Mucosa of rectum (tissue), 2 donors: ENCODE data around the gene BLOC1S5.

Experiments used
- H3K27ac ChIP-seq, 2 donors: one replicate each; pipeline ENCODE4 v1.7.0; 2013; ENCODE audit warnings: inconsistent platforms in 2 of 2, low read depth in 2 of 2, low read length in 2 of 2
- H3K27me3 ChIP-seq, 2 donors: one replicate each; pipeline ENCODE4 v1.7.0; 2013; ENCODE audit warnings: low read length in 2 of 2; ENCODE audit not compliant: control insufficient read depth in 2 of 2, insufficient read depth in 2 of 2
- H3K36me3 ChIP-seq, 2 donors: one replicate each; pipeline ENCODE4 v1.7.0; 2013; ENCODE audit warnings: low read length in 2 of 2; ENCODE audit not compliant: control insufficient read depth in 2 of 2, insufficient read depth in 2 of 2
- H3K4me1 ChIP-seq, 2 donors: one replicate each; pipeline ENCODE4 v1.7.0; 2013; ENCODE audit warnings: low read length in 2 of 2, mild to moderate bottlenecking in 1 of 2; ENCODE audit not compliant: control insufficient read depth in 2 of 2, insufficient read depth in 2 of 2
- H3K4me3 ChIP-seq, 2 donors: one replicate each; pipeline ENCODE4 v1.7.0; 2013; ENCODE audit warnings: low read length in 2 of 2
- H3K9ac ChIP-seq, 2 donors: one replicate each; pipeline ENCODE4 v1.7.0; 2013; ENCODE audit warnings: low read length in 2 of 2, low read depth in 1 of 2, mild to moderate bottlenecking in 1 of 2
- H3K9me3 ChIP-seq, 2 donors: one replicate each; pipeline ENCODE4 v1.7.0; 2013; ENCODE audit warnings: low read length in 2 of 2; ENCODE audit not compliant: control insufficient read depth in 2 of 2
- donor health status: healthy.
- donor health status: Normal muscosa, but diverticular disease.

The BLOC1S5 gene

DNA sequence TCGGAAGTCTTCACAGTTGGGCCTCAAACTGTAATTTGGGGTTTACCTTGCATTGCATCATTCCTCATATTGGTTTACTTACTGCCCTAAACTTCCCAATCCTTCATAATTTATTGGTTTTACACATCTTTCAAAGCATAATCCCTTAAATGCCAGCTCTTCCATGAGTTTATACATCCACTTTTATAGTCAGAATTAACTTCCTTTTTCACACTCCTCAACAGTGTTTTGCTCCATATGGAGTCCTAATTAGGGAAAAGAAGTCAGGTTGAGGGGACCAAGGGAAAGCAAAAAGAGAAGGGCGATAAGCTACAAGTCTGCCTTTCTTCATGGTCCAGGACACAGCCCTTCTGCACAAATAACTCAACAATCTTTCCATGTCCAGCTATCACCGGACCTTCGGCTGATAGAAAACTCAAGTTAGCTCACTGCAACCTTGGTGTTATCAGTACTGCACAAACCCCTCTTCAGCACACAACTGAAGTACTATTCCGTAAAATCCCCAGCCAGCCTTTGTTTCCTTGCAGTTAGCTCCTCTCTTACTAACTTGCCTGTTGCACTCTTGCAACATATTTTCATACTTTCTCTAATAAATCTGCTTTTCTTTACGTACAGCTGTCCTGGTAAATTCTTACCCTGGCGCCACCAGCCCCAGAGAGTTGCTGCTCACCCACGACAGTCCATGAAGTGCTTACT lies 36.1 kb upstream of the BLOC1S5 start:
- Histone ChIP-seq H3K9ac (no peak overlapping the region), H3K27me3 (no peaks in the 10 kb centered on the region), H3K4me3 (no peak overlapping the region), H3K4me1 (peaks cover 6 to 8% of the 10 kb centered on the region in 2 donors), H3K36me3 (peaks cover 11% of the 10 kb centered on the region in 2 donors), H3K27ac (no peak overlapping the region), H3K9me3 (no peaks in the 10 kb centered on the region)

DNA sequence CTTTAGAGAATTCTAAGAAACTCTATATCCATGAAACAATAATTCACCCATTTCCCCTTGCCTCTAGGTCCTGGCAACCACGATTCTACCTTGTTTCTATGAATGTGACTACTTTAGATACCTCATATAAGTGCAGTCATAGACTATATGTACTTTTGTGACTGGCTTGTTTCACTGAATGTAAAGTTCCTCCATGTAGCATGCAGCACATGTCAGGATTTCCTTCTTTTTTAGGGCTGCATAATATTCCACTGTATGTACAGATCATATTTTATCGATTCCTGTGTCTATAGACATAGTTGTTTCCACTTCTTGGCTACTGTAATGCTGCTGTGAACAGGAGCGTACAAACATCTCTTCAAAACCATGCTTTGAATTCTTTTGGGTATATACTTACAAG lies 26.5 kb upstream of the BLOC1S5 start:
- Histone ChIP-seq H3K9me3 (peaks cover 0 to 3% of the 10 kb centered on the region in 2 donors), H3K9ac (no peak overlapping the region), H3K4me1 (no peaks in the 10 kb centered on the region), H3K27ac (no peak overlapping the region), H3K4me3 (no peak overlapping the region), H3K27me3 (no peaks in the 10 kb centered on the region), H3K36me3 (peaks cover 36 to 39% of the 10 kb centered on the region in 2 donors)

- no peak overlapping the region for H3K27ac ChIP-seq
- peaks cover 0 to 3% of the 10 kb centered on the region in 2 donors for H3K9me3 ChIP-seq
- H3K9ac ChIP-seq, result no peak overlapping the region
- no peaks in the 10 kb centered on the region for H3K27me3 ChIP-seq
- no peaks in the 10 kb centered on the region for H3K4me1 ChIP-seq
- peaks cover 30 to 31% of the 10 kb centered on the region in 2 donors for H3K36me3 ChIP-seq
- H3K4me3 ChIP-seq, result no peak overlapping the region
Measured at GRCh38 chr6:8088886-8089285, 24.7 kb upstream of the BLOC1S5 start.

DNA sequence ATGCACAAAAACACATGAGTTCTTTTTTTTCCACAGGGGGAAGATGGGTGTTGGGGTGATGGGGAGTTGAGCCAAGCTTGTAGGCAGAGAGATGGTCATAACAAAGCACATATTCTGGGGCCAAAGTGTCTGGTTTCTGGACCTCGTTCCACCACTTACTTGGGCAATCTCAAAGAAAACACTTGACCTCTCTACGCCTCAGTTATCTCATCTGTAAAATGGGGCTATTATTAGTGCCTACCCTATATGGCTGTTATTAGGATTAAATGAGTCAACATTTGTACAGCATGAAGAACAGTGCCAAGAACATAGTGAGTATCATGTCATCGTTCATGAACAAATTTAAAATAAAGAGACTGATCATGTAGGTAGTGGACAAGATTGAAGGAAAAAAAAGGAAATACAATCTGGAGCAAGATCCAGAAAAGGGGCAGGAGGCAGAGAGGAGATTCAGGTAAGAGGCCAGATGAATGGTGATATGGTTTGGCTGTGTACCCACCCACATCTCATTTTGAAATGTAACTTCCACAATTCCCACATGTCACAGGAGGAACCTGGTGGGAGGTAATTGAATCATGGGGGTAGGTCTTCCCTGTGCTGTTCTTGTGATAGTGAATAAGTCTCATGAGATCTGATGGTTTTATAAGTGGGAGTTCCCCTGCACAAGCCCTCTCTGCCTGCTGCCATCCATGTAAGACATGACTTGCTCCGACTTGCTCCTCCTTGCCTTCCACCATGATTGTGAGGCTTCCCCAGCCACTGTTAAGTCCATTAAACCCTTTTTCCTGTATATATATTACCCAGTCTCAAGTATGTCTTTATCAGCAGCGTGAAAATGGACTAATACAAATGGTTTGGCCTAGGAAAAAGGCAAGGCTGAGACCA lies 23.9 kb upstream of the BLOC1S5 start:
- Histone ChIP-seq H3K36me3 (peaks cover 31 to 32% of the 10 kb centered on the region in 2 donors), H3K4me1 (no peaks in the 10 kb centered on the region), H3K9me3 (peaks cover 0 to 3% of the 10 kb centered on the region in 2 donors), H3K9ac (no peak overlapping the region), H3K27me3 (no peaks in the 10 kb centered on the region), H3K27ac (no peak overlapping the region), H3K4me3 (no peak overlapping the region)

- H3K4me3 ChIP-seq, result no peak overlapping the region
- no peak overlapping the region for H3K27ac ChIP-seq
- peaks cover 31 to 34% of the 10 kb centered on the region in 2 donors for H3K36me3 ChIP-seq
- no peak overlapping the region for H3K9ac ChIP-seq
- H3K27me3 ChIP-seq, result no peaks in the 10 kb centered on the region
- no peaks in the 10 kb centered on the region for H3K4me1 ChIP-seq
- peaks cover 0 to 3% of the 10 kb centered on the region in 2 donors for H3K9me3 ChIP-seq
Measured at GRCh38 chr6:8086755-8087306, 22.6 kb upstream of the BLOC1S5 start.

- Histone ChIP-seq H3K4me1 (no peaks in the 10 kb centered on the region), H3K9ac (no peak overlapping the region), H3K27ac (no peak overlapping the region), H3K9me3 (no peaks in the 10 kb centered on the region), H3K27me3 (no peaks in the 10 kb centered on the region), H3K4me3 (no peak overlapping the region), H3K36me3 (peaks cover 30 to 31% of the 10 kb centered on the region in 2 donors)
Measured at GRCh38 chr6:8085053-8085511, 20.9 kb upstream of the BLOC1S5 start.

DNA sequence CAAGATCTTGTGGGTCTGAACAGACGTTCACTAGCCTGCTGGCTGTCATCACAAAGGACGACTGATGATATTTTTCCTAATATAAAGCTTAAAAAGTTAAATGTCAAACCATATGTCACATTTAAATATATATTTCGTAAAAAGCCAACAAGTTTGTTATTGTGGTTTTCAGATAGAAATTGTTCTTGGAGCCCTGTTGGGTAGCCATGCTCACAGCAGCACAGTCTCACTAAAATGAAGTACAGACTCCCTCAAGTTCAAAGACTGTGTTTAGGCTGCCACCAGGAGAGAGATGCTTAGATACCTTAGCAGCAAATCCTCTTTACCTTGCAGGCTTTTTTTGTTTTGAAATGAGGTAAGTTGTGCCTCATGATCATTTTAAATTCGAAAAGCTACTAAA lies 20.4 kb upstream of the BLOC1S5 start:
- no peak overlapping the region for H3K27ac ChIP-seq
- H3K9me3 ChIP-seq, result no peaks in the 10 kb centered on the region
- no peaks in the 10 kb centered on the region for H3K4me1 ChIP-seq
- no peaks in the 10 kb centered on the region for H3K27me3 ChIP-seq
- H3K36me3 ChIP-seq, result peaks cover 28 to 31% of the 10 kb centered on the region in 2 donors
- no peak overlapping the region for H3K4me3 ChIP-seq
- H3K9ac ChIP-seq, result no peak overlapping the region

DNA sequence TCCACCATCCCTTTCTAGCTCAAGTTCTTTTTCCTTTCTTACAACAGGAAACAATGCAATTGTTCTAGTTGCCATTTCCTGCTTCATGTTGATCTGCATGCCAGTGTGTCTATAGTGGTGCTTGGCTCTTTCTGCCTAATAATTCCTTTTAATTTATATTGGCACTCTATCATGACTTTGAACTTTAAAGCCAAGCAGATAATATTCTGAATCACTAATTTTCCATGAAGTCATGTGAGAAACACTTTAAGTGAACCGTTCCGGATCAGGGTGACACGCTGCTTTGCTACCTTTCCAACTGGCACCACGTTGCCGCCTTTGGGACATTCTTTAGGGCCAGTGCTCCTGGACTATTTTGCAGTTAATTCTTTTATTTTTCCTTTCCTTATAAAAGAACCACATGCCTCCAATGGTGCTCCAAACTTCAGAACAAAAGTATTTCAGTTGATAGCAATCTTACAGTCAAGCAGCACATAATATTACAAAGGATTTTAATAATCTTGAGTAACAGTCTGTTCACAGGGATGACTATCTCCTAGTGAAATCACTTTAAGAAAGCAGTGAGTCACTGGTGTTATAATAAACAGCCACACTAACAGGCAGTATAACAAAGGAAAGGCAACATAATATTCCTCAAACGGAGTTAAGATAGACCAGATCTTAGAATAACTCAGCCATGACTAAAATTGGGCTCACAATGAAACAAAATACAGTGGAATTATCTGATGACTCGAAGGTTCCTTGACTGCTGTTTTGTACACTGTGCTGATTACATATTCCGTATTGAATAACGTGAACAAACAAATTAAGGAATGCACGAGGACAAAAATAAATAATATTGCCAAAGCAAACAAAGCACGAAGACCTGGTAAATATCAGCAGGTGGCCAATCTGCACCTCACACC lies 19.0 kb upstream of the BLOC1S5 start:
- H3K4me3 ChIP-seq, result no peak overlapping the region
- H3K27ac ChIP-seq, result no peak overlapping the region
- H3K36me3 ChIP-seq, result peaks cover 15 to 19% of the 10 kb centered on the region in 2 donors
- no peaks in the 10 kb centered on the region for H3K27me3 ChIP-seq
- no peak overlapping the region for H3K9ac ChIP-seq
- no peaks in the 10 kb centered on the region for H3K4me1 ChIP-seq
- H3K9me3 ChIP-seq, result no peaks in the 10 kb centered on the region

- Histone ChIP-seq H3K27me3 (no peaks in the 10 kb centered on the region), H3K27ac (no peak overlapping the region), H3K4me3 (no peak overlapping the region), H3K36me3 (peaks cover 9 to 13% of the 10 kb centered on the region in 2 donors), H3K4me1 (no peaks in the 10 kb centered on the region), H3K9ac (no peak overlapping the region), H3K9me3 (no peaks in the 10 kb centered on the region)
Measured at GRCh38 chr6:8082572-8082953, 18.4 kb upstream of the BLOC1S5 start.
